HG02943 (cell line): Measurements from ENCODE around the gene PDILT.

Experiments used
- ATAC-seq: cut with Tn5 transposase; IDR thresholded peaks from one replicate; pipeline ENCODE4 v1.9.1; 2021; ENCODE audit warnings: mild to moderate bottlenecking, low read depth, moderate library complexity; ENCODE audit not compliant: unreplicated experiment

PDILT gene

GRCh38 chr16:20409398-20410120, 5.0 kb upstream of the PDILT start, which contains the start of gene ACSM5:
Gene ACSM5, plus strand, starts transcription at chr16:20409534. Its CDS starts 1,951 bp downstream, at chr16:20411485.
- ATAC-seq = no peak

- no peak for ATAC-seq
Observed at GRCh38 chr16:20402651-20403050, 1.9 kb downstream of the PDILT start.

DNA sequence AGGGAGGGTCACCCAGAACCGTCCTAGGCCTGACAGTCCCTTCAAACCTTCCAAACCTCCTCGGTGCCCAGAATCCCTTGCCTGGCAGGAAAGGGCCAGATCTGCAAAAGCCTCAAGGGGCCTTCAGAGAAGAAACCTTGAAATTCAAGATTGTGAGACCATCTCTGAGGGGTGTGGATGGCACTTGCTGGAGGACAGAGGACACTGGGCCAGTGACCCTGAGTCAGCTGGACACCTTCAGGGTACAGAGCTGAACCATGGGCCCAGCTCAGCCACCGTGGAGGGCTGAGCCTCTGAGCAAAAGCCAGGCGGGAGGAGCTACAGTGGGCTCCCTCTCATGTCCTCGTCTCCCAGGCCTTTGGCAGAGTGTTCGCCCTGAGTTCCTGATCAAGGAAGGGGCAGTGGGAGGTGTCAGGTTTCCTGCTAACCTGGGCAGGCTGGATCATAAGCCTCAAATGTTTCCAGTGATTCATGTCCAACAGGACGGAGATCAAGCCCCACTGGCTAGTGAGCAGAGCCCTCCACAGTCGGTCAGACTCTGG, 3.0 kb downstream of the PDILT start:
- no peak for ATAC-seq

DNA sequence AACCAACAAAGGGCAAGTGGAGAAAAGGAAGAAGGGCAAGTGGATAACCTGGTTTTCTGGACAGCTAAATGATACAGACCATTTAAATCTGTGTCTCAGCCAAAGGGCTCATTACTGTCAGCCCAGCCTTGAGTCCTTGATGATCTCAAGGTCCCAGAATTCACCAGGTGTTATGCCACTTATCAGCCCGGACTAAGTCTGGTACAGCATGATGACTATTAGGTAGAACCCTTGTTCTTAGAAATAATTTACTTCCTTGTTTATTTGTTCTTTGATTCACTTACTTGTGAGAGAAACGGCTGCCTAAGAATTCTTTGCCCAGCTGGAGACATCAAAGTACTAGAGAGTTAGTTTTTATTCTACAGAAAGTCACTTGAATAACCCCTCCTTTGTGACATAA, 3.5 kb downstream of the PDILT start:
- no peak for ATAC-seq

GRCh38 chr16:20399185-20399584, 5.4 kb downstream of the PDILT start:
- no peak for ATAC-seq

DNA sequence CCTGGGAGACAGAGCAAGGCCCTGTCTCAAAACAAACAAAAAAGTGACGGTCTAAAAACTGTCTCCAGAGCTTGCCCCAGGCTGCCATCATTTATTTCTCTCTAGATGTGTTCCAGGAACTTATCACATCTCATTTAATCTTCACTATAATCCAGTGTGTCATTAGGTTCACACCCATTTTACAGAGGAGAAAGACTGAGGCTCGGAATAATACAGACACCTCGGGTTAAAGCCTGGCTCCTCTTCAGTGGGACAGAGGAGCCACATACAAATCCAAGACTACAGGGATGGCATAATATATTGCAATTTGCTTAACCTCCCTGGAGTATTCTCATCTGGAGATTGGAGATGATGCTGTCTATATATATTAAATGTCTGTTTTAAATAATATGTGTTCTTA, 5.9 kb downstream of the PDILT start:
- no peak for ATAC-seq

DNA sequence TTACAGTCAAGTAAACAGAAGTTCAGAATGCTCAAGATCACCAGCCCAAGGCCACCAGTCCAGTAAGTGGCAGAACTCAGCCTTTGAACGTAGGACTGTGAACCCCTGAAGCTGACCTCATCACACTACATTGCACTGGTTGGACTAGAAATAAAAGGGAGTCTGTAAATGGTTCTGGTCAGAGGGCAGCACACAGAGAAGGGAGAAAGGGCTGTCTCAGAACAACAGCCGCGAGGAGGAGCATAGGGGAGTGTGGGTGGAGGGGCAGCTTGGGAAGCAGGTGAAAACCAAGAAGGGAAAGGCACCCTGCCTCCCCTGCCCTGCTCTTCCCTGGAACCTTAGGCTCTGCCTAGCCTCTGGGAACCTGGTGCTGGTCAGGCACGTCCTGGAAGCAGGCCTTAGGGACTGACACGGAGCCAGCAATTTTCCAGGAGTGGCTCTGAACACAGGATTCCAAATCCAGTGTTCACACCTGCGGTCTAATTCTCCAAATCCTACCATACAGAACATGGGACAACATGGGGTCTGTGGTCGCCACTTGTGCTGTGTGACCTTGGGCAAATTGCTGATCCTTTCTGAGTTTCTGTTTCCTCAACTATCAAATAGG, 7.0 kb downstream of the PDILT start:
- ATAC-seq = no peak

DNA sequence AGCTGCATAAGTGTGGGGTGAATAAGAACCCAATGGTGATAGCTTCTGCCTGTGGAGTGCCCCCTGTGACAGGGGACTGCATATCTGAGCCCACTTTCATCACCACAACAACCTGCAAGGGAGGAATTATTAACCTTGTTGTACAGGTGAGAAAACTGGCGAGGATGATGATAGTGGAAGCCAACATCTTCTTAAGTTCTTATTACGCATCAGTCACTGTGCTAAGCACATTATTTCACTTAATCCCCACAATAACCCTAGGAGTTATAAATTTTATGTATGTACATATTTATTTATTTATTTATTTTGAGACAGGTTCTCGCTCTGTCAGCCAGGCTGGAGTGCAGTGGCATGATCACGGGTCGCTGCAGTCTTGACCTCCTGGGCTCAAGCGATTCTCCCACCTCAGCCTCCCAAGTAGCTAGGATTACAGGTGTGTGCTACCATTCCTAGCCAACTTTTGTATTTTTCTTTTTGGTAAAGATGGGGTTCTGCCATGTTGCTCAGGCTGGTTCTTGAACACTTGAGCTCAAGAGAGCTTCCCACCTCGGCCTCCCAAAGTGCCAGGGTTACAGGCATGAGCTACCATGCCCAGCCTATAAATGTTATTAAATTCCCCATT, 7.6 kb downstream of the PDILT start:
- ATAC-seq = no peak

GRCh38 chr16:20395946-20396345, 8.6 kb downstream of the PDILT start:
- no peak for ATAC-seq

GRCh38 chr16:20393801-20394577, 10.5 kb downstream of the PDILT start:
- ATAC-seq = no peak

- ATAC-seq = no peak
Observed at GRCh38 chr16:20391045-20391444, 13.5 kb downstream of the PDILT start.

- ATAC-seq = no peak
Observed at GRCh38 chr16:20388854-20389253, 15.7 kb downstream of the PDILT start.

GRCh38 chr16:20387978-20388377, 16.6 kb downstream of the PDILT start:
- no peak for ATAC-seq

DNA sequence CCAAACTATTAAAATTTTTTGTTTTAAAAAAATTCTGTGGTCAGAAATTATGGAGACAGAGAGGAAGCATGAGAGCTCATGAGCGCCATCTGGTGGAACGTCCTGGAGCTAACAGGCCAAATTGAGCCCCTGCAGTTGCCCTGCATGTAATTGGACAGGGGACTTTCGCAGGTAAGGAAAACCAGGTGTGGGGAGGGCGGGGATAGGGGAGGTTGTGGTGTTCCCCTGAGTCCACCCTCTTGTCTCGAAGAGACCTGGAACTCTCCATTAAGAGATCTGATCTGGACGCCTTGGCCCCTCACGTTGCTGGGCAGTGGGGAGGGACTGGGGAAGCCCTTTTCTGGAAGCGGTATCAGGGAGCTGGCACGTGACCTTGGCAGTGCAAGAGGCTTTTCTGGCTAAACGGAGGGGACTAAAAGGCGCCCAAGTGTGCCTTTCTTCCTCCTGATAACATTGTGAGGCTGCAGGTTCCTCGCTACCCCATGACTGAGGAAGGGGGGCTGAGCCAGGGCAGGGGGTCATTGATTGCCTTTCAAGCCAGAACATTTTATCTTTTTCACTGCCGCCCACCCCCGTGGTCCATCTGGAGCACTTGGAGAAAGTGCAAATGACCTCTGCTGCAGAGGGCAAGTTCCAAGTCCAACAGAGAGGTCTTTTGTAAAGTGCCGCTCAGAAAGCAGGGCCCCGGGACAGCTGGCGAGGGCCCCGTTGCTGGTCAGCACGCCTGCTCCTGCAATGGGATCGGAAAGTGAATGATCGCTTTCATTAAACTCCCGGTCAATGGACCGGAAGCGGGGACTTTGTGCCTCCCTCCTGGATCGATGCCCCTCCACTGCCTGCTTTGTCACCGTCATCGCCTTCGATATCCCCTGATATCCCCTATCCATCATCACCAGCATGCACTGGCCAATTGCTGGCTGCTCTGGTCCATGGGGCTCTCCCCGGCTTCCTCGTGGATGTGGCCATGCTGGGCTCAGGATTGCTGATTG, 18.4 kb downstream of the PDILT start:
- ATAC-seq = no peak

DNA sequence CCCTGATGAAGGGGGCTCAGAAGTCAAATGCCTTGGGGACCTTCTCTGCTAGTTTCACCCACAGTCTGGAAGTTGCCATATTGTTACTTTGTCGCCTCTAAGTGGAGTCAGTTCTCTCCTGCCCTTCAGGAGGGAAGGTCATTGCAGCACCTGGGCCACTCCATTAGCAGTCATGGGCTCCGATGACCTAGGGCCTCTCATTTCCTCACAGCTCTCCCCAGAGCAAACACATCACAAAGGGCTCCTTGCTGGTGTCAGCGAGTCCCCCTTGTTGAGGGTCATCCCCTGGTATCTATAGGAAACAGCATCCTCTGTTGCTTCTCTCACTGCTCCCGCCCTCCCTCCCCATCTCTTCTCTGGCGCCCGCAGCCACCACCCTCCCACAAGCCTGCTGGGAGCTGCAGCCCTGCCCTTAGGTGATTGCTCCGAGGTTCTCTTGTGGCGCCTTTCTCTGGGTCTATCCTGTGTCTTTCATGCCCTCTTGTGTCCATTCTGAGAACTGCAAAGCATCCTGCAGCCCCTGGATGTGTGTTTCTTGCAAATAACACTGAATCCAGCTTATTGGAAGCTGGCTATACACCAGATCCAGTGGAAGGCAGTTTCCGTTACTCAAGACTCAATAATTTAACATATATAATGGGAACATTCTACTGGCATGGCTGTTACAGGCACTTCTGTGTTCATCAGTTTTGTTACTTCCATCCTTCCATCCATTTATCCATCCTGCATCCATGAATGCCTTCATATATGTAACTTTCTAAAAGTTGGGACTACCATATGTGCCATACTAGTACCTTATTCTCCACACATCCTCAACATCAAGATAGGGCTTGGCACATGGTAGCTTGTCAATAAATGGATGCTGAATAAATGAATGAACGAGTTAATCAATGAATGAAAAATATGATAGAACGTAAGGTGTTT, 21.2 kb downstream of the PDILT start:
- no peak for ATAC-seq

- no peak for ATAC-seq
Observed at GRCh38 chr16:20382202-20382948, 22.2 kb downstream of the PDILT start.

GRCh38 chr16:20380782-20381181, 23.8 kb downstream of the PDILT start:
- ATAC-seq = no peak

- ATAC-seq = no peak
Observed at GRCh38 chr16:20377181-20377580, 27.4 kb downstream of the PDILT start.
